GM18870 (cell line): ENCODE measurements around the gene GRPR.
A peak's percentile ranks its signal among the peaks of the same experiment; 100 is the strongest.
"Not testable (repeated sequence)": the region's sequence is repeated elsewhere in the genome, so short reads cannot be mapped to it uniquely, and the experiment has no call there.

ENCODE experiments used
- ATAC-seq: cut with Tn5 transposase; IDR thresholded peaks from one replicate; pipeline ENCODE4 v1.9.1; 2021; ENCODE audit warnings: moderate library complexity; ENCODE audit not compliant: unreplicated experiment

The GRPR gene

DNA sequence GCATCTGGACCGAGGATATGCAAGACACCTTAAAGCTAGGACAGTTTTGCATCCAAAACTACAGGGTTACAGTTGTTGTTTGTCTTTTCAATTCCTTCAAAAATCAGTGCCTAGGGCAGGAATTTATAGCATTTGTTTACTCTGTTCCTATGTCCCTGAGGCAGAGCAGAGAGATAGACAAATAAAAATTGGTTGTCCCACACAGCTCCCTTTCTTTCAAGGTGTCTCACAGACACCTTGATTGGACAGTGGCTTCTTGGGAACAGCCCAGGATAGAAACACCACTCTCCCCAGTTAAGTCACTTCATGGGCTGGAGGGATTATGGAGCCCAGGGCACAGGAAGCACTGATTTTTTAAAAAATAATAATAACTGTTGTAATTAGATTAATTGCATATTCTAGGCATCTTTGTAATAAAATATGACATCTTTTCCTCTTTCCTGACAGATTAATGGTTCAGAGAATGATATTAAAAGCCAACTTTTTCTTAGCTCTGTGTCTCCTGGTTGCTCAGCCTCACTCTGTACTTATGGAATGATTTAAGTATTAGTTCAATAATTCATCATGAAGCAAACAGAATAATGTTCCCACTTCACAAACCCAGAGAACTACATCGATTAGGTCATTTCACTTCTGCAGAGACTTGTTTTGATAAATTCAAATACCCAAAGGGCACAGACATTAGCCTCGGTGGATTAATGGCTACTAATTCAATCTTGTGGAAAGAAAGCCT is 52.1 kb downstream of the GRPR start:
- ATAC-seq: no peak

DNA sequence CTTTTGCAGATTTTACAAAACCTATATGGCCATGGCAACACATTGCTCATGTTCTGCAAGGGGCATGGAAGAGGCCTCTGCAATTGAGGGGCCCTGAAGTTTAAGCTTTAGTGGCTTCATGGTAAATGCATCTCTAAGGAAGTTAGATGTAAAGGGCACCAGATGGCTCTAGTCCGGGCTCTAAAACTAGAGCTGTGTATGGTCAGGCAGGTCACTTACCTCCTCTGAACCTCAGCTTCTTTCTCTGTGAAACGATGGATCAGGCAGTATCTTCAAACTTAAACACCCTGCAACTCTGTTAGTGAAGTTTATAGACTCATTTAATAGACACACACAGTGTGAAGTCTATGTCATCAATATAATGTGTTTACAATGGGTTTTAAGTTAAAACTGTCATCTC is 53.9 kb downstream of the GRPR start:
- no peak for ATAC-seq

DNA sequence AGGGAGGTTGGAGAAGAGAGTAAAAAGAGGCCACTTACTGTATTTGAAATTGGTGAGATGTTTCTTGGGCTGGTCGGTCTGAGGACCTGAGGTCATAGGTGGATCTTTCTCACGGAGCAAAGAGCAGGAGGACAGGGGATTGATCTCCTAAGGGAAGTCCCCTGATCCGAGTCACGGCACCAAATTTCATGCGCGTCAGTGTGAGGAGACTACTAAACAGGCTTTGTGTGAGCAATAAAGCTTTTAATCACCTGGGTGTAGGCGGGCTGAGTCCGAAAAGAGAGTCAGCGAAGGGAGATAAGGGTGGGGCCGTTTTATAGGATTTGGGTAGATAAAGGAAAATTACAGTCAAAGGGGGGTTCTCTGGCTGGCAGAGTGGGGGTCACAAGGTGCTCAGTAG is 60.5 kb downstream of the GRPR start:
- ATAC-seq: not testable (repeated sequence)

DNA sequence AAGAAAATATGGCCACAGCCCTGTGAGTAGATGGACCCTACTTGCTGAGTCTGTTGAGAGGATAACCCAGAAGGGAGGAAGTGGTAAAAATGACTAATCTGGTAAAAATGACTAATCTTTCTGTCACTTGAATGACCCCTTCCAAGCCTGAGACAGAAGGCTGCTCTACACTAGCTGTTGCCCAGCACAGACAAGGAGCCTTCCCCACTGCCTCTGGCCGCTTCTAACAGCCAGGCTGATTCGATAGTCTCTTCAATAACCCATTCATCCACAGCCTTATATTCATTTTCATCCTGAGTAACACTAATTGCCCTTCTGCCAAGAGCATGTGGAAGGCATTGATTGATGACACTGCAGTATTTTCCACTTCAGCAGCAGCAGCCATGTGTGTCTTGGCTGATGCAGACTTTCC is 62.4 kb downstream of the GRPR start:
- peak; percentile 99 for ATAC-seq

DNA sequence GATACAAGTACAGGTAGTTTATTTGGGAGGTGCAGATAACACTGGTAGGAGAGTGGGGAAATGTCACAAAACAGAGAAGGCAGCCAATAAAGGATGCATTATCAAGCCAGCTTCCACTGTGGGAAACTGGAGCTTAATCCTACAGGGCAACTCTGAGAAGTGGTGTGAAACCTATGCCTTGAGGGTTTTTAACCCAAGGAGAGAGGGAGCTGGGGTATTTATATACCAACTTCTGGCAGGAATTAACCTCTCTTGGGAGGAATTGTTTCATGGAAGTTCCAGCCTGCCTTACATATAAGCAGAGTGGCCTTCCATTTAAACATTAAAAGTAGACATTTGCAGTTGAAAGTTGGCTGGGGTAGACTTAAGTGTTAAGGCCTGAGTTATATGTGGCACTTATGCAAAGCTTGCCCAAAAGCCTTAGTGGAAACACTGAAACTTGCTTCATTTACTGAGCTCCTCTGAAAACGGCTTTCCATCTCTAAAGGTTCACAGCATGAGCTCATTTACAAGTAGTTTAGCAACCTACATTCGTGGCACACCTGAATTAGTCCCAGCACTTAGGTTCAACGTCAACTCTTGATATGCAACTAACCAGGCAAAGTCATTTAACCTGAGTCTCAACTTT is 63.1 kb downstream of the GRPR start:
- ATAC-seq: no peak

DNA sequence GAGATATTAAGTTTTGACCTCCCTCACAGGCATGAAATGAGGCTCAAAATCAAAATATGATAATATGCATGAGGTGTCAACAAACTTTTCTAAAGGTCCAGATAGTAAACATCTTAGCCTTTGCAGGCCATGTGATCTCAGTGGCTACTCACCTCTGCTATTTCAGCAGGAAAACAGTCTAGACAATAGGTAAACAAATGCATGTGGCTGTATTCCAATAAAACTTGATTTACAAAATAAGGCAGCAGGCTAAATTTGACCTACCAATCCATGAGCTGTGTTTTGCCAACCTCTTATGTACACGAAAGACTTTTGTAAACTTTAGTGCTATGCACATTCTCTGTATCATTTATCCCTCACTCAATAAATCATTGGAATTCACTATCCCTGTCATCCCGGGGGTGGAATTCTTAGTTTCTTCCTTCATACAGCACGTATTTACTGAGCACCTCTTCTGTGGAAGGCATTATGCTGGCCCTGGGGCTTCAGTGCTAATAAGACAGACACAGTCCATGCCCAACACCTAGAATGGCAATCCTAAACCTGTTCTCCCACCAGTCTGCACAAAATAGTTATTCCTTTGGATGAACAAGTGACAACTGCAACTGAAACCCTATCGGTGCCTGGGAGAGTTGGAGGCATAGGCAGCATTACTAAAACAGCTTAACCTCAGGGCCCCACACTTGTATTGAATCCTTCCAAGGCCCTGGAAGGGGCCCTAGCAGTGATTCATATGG is 63.8 kb downstream of the GRPR start:
- ATAC-seq: no peak

DNA sequence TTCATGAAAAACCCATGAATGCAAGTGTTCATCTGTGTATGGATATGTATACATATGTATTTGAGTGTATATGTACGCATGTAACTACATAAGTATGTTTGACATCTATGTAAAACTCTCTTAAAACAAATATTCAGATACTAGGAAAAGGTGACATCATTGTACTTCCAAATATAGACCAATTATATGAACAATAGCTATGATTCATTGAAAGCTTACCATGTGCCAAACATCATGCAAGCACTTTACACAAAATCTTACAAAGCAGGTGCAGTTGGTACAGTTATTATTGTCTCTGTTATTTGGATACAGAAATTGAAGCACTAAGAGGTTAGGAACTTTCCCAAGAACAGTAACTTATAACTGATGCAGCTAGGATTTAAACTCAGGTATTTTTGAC is 65.3 kb downstream of the GRPR start:
- ATAC-seq: no peak

DNA sequence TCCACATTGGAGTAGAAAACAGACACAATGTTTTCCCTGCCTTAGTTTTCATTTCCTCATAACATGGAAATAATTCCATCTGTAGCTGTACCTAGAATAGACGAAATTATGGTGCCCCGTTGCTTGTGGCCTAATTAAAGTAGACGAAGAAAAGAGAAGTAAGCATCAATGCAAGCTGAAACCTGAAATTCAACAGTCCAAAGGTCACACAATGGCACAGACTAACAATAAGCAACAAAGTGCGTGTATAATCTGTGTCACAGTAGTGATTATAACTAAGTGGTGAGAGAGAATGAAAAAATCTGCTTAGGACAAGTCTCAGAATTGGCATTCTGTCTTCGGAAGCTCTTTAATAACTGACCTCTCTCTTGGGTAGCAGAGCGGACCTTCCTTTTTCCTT is 68.2 kb downstream of the GRPR start:
- no peak for ATAC-seq

DNA sequence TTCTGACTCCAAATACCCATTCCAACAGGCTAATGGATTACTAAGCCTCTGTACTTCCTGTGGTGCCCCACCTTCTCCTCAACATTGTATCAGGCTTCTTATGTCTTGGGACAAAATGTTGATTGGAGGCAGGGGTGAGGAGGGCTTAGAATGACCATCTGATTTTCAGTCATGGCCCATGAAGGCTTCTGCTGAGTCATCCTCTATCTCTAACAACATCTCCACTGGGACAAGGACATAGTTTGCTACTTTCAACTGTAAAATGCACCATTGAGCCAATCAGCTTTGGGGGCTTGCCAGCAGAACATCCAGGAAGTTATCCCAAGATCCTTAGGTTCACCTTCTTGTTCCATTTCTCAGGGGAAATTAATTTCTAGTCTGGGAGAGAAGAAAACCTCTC is 73.5 kb downstream of the GRPR start:
- no peak for ATAC-seq

DNA sequence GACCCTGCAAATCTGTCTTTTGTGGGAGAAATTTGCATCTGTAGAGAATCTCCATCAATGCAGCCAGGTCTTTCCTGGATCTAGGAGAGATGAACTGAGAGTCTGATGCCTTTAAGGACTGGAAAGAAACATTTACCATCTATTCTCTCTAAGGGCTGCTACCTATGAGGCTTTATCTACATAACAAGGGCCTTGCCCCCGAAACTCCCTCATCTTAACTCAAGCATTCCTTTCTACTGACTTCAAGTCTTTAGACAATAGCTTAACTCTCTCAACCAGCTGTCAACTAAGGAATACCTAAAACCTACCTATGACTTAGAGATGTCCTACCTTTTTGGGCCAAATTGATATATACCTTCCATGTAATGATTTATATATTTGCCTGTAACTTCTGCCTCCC is 76.0 kb downstream of the GRPR start:
- no peak for ATAC-seq

DNA sequence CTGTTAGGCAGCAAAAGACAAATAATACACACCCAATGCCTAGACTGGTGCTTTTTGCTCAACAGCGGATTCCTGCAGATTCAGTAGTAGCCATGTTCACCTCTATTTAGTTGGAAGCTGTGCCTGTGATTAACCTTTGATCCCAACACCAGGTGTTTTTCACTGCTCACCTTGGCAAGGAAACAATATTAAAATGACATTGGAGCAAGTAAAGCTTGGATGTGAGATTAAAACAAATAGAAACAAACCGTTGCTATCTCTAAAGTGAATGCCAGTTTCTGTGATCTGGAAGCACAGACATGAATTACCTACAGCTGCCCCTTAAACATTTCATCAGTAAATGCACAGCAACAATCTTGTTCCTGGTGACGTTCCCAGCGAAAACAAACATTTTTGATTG is 79.6 kb downstream of the GRPR start:
- ATAC-seq: no peak
